Activated naive CD8-positive, alpha-beta T cell (primary cell): ENCODE measurements around the gene SLC25A1.

Experiments used
- H3K27ac Mint-ChIP-seq: one replicate; pipeline ENCODE4 v1.8.0; 2021; ENCODE audit warnings: mixed read lengths
- H3K27me3 Mint-ChIP-seq: one replicate; pipeline ENCODE4 v1.8.0; 2021; ENCODE audit warnings: mixed read lengths
- H3K36me3 Mint-ChIP-seq: one replicate; pipeline ENCODE4 v1.8.0; 2021; ENCODE audit warnings: mixed read lengths
- H3K4me1 Mint-ChIP-seq: one replicate; pipeline ENCODE4 v1.8.0; 2021; ENCODE audit warnings: low read depth, mixed read lengths
- H3K4me3 Mint-ChIP-seq: one replicate; pipeline ENCODE4 v1.8.0; 2021; ENCODE audit warnings: mild to moderate bottlenecking, mixed read lengths
- H3K9me3 Mint-ChIP-seq: one replicate; pipeline ENCODE4 v1.8.0; 2021; ENCODE audit warnings: low read depth, mixed read lengths

Gene SLC25A1

DNA sequence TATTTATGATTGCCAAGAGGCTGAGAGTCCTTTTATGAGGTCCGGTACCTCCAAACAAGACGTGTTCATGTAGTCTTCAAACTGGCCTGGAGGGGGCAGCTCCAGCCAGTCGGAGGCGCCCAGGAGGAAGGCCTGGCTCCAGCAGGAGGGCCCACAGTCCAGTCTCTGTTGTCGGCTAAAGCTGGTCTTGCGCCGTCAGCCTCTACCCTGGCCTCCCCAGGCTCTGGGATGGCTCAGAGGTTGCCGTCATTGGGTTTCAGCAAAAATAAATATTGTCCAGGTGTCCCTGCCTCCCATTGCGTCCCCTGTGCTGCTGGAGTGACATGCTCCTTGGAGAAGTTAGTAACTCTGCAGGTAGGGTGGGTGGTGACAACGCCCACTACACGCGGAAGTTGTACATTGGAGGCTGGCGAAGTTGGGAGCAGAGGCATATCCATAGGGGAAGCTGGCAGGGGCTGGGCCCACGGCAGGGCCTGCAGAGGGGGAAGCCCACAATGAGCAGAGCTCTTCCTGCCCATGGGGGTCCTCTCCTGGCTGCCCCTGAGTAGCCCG lies 1.0 kb upstream of the SLC25A1 start:
- Mint-ChIP-seq H3K27ac (peak overlapping the region; percentile 69), H3K9me3 (no peaks in the 10 kb centered on the region), H3K27me3 (no peaks in the 10 kb centered on the region), H3K4me3 (peak overlapping the region; percentile 86), H3K4me1 (peaks cover 19% of the 10 kb centered on the region), H3K36me3 (no peaks in the 10 kb centered on the region)

DNA sequence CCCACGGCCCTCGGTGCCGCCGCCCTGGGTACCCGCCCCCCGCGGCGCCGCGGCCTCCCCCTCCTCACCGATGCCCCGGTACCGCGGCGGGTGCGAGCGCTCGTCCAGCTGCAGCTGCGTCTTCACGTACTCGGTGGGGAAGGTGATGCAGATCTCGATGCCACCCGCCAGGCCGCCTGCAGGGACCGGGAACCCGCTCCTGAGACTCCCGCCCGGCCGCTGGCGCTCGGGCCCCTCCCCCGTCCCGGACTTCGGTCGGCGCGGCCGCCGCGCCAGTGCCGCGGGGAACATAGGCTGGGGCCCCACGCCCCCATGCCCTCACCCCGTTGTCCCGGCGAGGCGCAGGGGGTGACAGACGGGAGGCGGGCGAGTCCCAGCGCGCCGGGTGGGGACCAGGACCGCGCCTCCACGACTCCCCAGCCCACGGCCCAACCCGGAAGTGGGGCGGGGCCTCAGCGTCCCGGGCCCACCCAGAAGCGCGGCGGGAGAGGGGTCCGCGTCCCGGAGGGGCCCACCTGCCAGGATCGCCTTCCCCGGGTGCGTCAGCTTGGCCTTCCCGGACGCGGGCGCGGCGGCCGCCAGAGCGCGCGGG lies 375 bp downstream of the SLC25A1 start:
- no peaks in the 10 kb centered on the region for H3K36me3 Mint-ChIP-seq
- peaks cover 26% of the 10 kb centered on the region for H3K4me1 Mint-ChIP-seq
- H3K27ac Mint-ChIP-seq: no peak overlapping the region
- H3K9me3 Mint-ChIP-seq: no peaks in the 10 kb centered on the region
- peak overlapping the region; percentile 49 for H3K4me3 Mint-ChIP-seq
- no peaks in the 10 kb centered on the region for H3K27me3 Mint-ChIP-seq

DNA sequence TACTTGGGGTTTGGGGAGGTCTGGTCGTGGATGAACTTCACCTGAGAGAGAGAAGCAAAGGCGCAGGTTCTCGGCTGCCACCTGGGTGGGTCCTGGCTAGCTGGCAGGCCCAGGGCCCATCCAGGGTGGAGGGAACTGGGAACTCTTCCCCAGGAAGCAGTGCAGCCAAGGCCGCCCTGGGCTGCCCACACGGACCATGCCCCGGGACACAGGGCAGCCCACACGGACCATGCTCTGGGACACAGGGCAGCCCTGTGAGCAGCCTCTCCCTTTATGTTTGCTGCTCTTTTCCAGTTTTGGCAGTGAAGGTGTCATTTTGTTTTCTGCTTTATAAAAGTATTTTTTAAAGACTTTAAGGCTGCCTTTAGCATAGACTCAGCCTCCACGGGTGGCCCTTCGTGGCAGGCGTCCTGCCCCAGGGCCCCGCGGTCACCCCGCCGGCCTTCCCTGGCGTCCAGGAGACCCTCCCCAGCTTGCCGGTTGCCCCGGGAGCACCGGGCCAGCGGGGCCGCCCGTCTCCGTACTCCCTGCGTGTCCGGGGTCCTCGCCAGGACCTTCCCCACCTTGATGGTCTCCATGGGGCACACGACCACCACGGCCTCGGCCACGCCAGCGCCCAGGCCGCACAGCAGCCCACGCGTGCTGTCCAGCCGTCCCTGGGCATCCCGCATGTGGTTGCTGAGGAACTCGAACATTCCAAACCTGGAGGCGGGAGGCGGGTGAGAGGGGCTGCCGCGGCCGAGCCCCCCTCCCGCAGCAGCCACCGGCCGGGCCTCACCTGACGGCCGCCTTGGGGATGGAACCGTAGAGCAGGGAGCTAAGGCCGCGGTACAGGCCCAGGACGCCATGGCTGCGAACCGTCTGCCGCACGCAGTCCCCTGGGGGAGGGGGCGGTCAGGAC lies 1.1 kb downstream of the SLC25A1 start:
- Mint-ChIP-seq H3K4me3 (peak overlapping the region; percentile 76), H3K4me1 (peaks cover 30% of the 10 kb centered on the region), H3K27ac (no peak overlapping the region), H3K27me3 (no peaks in the 10 kb centered on the region), H3K9me3 (no peaks in the 10 kb centered on the region), H3K36me3 (peaks cover 3% of the 10 kb centered on the region)

DNA sequence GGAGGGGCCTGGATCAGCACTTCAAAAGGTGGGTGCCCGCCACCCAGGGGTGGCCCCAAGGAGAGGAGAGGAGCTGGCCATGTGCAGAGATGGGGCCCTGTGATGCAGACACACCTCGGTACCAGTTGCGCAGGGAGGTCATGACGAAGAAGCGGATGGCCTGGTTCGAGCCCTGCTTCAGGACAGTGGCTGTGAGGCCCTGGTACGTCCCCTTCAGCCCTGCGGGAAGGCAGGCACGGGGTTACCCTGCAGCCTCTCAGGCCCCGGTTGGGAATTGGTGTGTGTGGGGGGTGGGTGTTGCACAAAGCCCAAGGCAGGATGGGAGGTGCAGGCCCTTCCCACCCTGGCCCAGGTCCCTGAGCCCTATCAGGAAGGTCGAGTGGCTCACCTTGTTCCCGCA lies 1.8 kb downstream of the SLC25A1 start:
- Mint-ChIP-seq H3K4me1 (peaks cover 25% of the 10 kb centered on the region), H3K9me3 (no peaks in the 10 kb centered on the region), H3K27ac (no peak overlapping the region), H3K36me3 (peaks cover 3% of the 10 kb centered on the region), H3K4me3 (peak overlapping the region; percentile 73), H3K27me3 (no peaks in the 10 kb centered on the region)

DNA sequence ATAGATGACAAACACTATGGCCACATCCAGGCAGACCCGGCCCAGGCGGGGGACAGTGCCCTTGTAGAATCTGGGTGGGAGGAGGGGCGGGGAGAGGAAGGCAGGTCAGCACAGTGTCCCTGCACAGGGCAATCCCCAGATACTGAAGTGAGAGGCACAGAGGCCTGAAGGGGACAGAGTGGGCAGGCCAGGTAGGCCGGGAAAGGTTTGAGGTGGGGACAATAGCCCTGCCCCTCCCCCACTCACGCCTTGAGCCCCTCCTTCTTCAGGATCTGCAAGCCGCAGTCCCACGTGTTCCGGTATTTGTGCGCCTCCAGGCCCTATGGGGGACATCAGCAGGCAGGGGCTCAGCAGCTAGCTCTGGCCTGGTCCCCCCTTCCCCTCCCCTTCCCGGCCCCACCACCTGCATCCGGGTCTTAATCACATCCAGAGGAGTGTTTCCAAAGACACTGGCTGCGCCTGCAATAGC lies 2.3 kb downstream of the SLC25A1 start:
- Mint-ChIP-seq H3K36me3 (peaks cover 3% of the 10 kb centered on the region), H3K4me1 (peaks cover 23% of the 10 kb centered on the region), H3K27ac (peak overlapping the region; percentile 50), H3K9me3 (no peaks in the 10 kb centered on the region), H3K4me3 (peak overlapping the region; percentile 9), H3K27me3 (no peaks in the 10 kb centered on the region)

DNA sequence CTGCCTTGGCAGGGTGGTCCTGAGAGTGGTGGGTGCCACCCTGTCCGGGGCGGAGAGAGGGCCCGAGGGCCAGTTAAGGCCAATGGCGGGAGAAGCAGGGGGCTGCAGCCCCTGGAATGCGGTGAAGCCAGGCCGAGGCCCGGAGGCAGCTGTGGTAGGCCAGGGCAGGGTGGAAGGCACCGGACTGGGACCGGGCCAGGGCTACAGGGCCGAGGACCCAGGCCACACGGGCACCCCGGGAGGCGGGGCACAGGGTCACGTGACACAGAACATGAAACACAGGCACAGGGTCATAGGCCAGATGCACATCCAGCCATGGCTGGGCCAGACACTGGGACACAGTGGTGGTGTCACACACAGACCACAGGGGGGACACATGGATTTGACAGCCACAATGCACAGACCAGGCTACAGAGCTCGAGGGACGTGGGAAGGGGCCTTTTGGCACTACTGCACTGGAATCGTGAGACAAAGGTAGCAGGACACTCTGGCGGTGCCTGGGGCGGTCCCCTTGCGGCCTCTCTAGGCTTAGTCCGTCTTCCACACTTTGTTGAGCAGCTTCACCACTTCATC lies 2.8 kb downstream of the SLC25A1 start:
- H3K4me3 Mint-ChIP-seq: peak overlapping the region; percentile 9
- H3K4me1 Mint-ChIP-seq: peaks cover 22% of the 10 kb centered on the region
- peak overlapping the region; percentile 50 for H3K27ac Mint-ChIP-seq

GRCh38 chr22:19175026-19175601 lies 3.4 kb downstream of the SLC25A1 start:
- H3K27ac Mint-ChIP-seq: no peak overlapping the region
- H3K9me3 Mint-ChIP-seq: no peaks in the 10 kb centered on the region
- peaks cover 3% of the 10 kb centered on the region for H3K36me3 Mint-ChIP-seq
- H3K4me1 Mint-ChIP-seq: peaks cover 27% of the 10 kb centered on the region
- no peak overlapping the region for H3K4me3 Mint-ChIP-seq
- H3K27me3 Mint-ChIP-seq: peaks cover 4% of the 10 kb centered on the region

More for the DNA sequence above, 2.8 kb downstream of the SLC25A1 start:
- Mint-ChIP-seq H3K36me3 (peaks cover 3% of the 10 kb centered on the region), H3K27me3 (no peaks in the 10 kb centered on the region), H3K9me3 (no peaks in the 10 kb centered on the region)

DNA sequence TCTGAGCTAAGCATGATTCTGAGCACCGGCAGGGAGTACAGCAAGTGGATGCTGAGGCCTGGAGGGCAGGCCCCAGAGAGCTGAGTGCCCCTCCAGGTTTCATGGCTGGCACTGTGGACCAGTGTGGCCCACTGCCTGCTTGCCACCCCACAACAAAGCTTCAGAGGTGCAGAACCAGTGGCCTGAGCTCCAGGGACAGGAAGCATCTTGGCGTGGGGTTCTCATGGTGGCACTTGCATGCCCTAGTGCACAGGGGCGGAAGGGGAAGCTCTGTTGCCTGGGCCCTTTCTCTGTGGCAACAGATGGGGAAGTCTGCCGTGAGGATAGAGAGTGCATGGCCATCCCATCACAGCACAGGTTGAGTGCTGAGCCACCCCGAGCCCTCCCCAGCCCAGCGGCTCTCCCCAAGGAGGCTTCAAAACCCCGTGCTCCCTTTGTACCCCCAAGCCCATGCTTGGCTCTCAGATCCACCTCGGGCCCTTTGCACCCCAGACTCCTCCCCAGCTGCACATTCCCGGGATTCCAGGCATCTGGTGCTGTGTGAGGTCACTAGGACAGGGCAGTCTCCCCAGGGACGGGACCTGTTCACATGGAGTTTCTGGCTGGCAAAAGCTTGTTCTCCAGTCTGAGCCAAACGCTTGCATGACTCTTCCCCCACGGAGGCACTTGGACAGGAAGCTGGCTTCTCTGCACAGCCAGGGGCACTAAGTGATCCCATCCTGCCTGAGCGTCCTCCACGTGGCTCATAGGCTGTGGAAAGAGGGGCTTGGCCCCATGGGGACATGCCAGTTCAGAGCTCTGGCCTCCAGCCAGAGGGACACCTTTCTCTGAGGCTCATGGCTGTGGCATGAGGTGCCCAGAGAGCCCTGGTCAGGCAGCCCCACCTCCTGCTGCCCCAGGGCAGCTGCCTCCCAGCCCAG lies 4.2 kb downstream of the SLC25A1 start:
- Mint-ChIP-seq H3K27me3 (peaks cover 4% of the 10 kb centered on the region), H3K9me3 (no peaks in the 10 kb centered on the region), H3K36me3 (peaks cover 3% of the 10 kb centered on the region), H3K4me1 (peaks cover 28% of the 10 kb centered on the region), H3K4me3 (peak overlapping the region; percentile 98), H3K27ac (peak overlapping the region; percentile 50)

- Mint-ChIP-seq H3K4me3 (peak overlapping the region; percentile 98), H3K9me3 (no peaks in the 10 kb centered on the region), H3K4me1 (peaks cover 29% of the 10 kb centered on the region), H3K36me3 (peaks cover 3% of the 10 kb centered on the region), H3K27ac (peak overlapping the region; percentile 97), H3K27me3 (peaks cover 10% of the 10 kb centered on the region)
Measured at GRCh38 chr22:19173047-19174035, 5.2 kb downstream of the SLC25A1 start.

- no peaks in the 10 kb centered on the region for H3K9me3 Mint-ChIP-seq
- H3K27me3 Mint-ChIP-seq: peaks cover 14% of the 10 kb centered on the region
- peak overlapping the region; percentile 97 for H3K27ac Mint-ChIP-seq
- H3K4me3 Mint-ChIP-seq: peak overlapping the region; percentile 98
- peaks cover 3% of the 10 kb centered on the region for H3K36me3 Mint-ChIP-seq
- peaks cover 29% of the 10 kb centered on the region for H3K4me1 Mint-ChIP-seq
Measured at GRCh38 chr22:19172213-19173046, 6.1 kb downstream of the SLC25A1 start.

DNA sequence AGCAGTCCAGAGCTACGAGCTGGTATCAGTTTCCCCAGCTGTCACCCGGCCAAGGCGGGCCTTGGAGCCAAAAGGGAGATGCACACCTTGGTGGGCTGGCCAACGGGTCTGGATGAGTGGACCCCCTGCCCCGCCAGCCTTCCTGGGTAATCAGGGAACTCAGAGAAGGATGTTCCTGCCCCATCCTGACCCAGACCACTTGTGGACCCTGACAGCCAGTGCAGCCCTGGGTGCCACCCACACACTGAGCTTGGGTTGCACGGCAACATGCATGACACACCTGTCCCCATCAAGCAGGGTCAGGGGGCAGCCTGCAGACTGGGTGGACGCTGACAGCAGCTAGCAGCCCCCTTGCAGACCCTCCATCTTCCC lies 8.6 kb downstream of the SLC25A1 start:
- H3K27me3 Mint-ChIP-seq: peaks cover 17% of the 10 kb centered on the region

More for the DNA sequence above, 8.6 kb downstream of the SLC25A1 start:
- H3K9me3 Mint-ChIP-seq: no peaks in the 10 kb centered on the region
- H3K4me1 Mint-ChIP-seq: peaks cover 29% of the 10 kb centered on the region
- H3K4me3 Mint-ChIP-seq: peak overlapping the region; percentile 98
- peaks cover 3% of the 10 kb centered on the region for H3K36me3 Mint-ChIP-seq
- no peak overlapping the region for H3K27ac Mint-ChIP-seq
